GM18508 (cell line): Measurements from ENCODE around the gene C2orf80.
"Not testable (repeated sequence)": the region's sequence is repeated elsewhere in the genome, so short reads cannot be mapped to it uniquely, and the experiment has no call there.

Experiments
- ATAC-seq: cut with Tn5 transposase; IDR thresholded peaks from one replicate; pipeline ENCODE4 v1.9.1; 2021; ENCODE audit warnings: moderate number of reproducible peaks; ENCODE audit not compliant: insufficient read depth, unreplicated experiment

Gene C2orf80

GRCh38 chr2:208136716-208137094, 53.1 kb downstream of the C2orf80 start:
- no peak for ATAC-seq

- ATAC-seq: no peak
Measured at GRCh38 chr2:208135794-208136715, 53.8 kb downstream of the C2orf80 start.

- no peak for ATAC-seq
Measured at GRCh38 chr2:208134928-208135586, 54.8 kb downstream of the C2orf80 start.

- ATAC-seq: no peak
Measured at GRCh38 chr2:208130712-208131110, 59.1 kb downstream of the C2orf80 start.

GRCh38 chr2:208129744-208130711, 59.8 kb downstream of the C2orf80 start, which contains the start of gene CRYGC:
Gene CRYGC, minus strand, starts transcription at chr2:208129828. Its CDS starts 36 bp downstream, at chr2:208129792.
- ATAC-seq: no peak

GRCh38 chr2:208128136-208128535, 61.7 kb downstream of the C2orf80 start:
- no peak for ATAC-seq

GRCh38 chr2:208127090-208127489, 62.7 kb downstream of the C2orf80 start:
- no peak for ATAC-seq

- ATAC-seq: no peak
Measured at GRCh38 chr2:208125251-208125650, 64.6 kb downstream of the C2orf80 start.

- not testable (repeated sequence) for ATAC-seq
Measured at GRCh38 chr2:208124013-208124715, 65.7 kb downstream of the C2orf80 start, which contains the start of gene CRYGD. Gene CRYGD, minus strand, starts transcription at chr2:208124524. Its CDS starts 51 bp downstream, at chr2:208124473.

GRCh38 chr2:208122248-208122647, 67.6 kb downstream of the C2orf80 start:
- ATAC-seq: no peak

GRCh38 chr2:208118918-208119317, 70.9 kb downstream of the C2orf80 start:
- no peak for ATAC-seq

- ATAC-seq: not testable (repeated sequence)
Measured at GRCh38 chr2:208117390-208117789, 72.4 kb downstream of the C2orf80 start.
